CD4-positive, alpha-beta T cell (primary cell): ENCODE measurements around the gene GLP2R. TPM values are rescaled to one million over a fixed set of nuclear protein-coding genes. Genes with fewer than 3 reads are reported as not detected.

ENCODE experiments used
- ATAC-seq: fragments of 200-7000 bp; cut with Tn5 transposase; one replicate; pipeline ENCODE4 v1.10.0; 2022; ENCODE audit warnings: mild to moderate bottlenecking; ENCODE audit not compliant: poor library complexity
- CTCF ChIA-PET: fragments of 350-600 bp; sonication (Branson Sonifier 250); formaldehyde crosslinking; loops from one replicate; lab custom pipeline; 2021; ENCODE audit warnings: antibody characterized with exemption, inconsistent platforms; lab: Charles Lee
- POLR2A ChIA-PET: fragments of 350-600 bp; sonication (Branson Sonifier 250); formaldehyde crosslinking; loops from one replicate; lab custom pipeline; 2021; ENCODE audit warnings: antibody characterized with exemption, inconsistent platforms; lab: Charles Lee
- DNase-seq, 14 experiments: peaks; one replicate each; pipeline ENCODE4 v3.0.0-alpha.2; 2013 to 2020; ENCODE audit warnings: mixed read lengths in 2 of 14
- H3K27ac ChIP-seq, 2 donors: one replicate each; pipeline versions ENCODE4 v1.5.1 to v1.7.0; 2013; ENCODE audit warnings: low read length in 2 of 2, low read depth in 1 of 2, mild to moderate bottlenecking in 1 of 2
- H3K27me3 ChIP-seq, 2 experiments: 1 replicate in 1 of 2; 2 replicates in 1 of 2; pipeline versions ENCODE4 v1.6.1 to v1.7.0; 2013; ENCODE audit warnings: low read length in 2 of 2, control low read depth in 1 of 2, mild to moderate bottlenecking in 1 of 2, moderate library complexity in 1 of 2; ENCODE audit not compliant: insufficient read depth in 2 of 2, control insufficient read depth in 1 of 2
- H3K36me3 ChIP-seq: one replicate; pipeline ENCODE4 v1.6.1; 2013; ENCODE audit warnings: low read length, control low read depth; ENCODE audit not compliant: insufficient read depth
- H3K4me1 ChIP-seq: one replicate; pipeline ENCODE4 v1.6.1; 2013; ENCODE audit warnings: low read length, control low read depth; ENCODE audit not compliant: insufficient read depth
- H3K4me3 ChIP-seq: one replicate; pipeline ENCODE4 v1.5.1; 2013; ENCODE audit warnings: mild to moderate bottlenecking, low read length, moderate library complexity
- H3K9me3 ChIP-seq, 2 experiments: 1 replicate in 1 of 2; 2 replicates in 1 of 2; pipeline versions ENCODE4 v1.6.1 to v1.7.0; 2013; ENCODE audit warnings: low read length in 2 of 2, mild to moderate bottlenecking in 2 of 2, control low read depth in 1 of 2, moderate library complexity in 1 of 2; ENCODE audit not compliant: control insufficient read depth in 1 of 2, insufficient read depth in 1 of 2
- H3K27ac Mint-ChIP-seq: one replicate; pipeline ENCODE4 v1.8.0; 2020; ENCODE audit warnings: mixed read lengths
- H3K27me3 Mint-ChIP-seq: one replicate; pipeline ENCODE4 v1.8.0; 2021; ENCODE audit warnings: mixed read lengths
- H3K36me3 Mint-ChIP-seq: one replicate; pipeline ENCODE4 v1.8.0; 2021; ENCODE audit warnings: low read depth, mixed read lengths
- H3K4me1 Mint-ChIP-seq: one replicate; pipeline ENCODE4 v1.8.0; 2021; ENCODE audit warnings: low read depth, mixed read lengths
- H3K4me3 Mint-ChIP-seq: one replicate; pipeline ENCODE4 v1.8.0; 2020; ENCODE audit warnings: mild to moderate bottlenecking, mixed read lengths
- H3K9me3 Mint-ChIP-seq: one replicate; pipeline ENCODE4 v1.8.0; 2020; ENCODE audit warnings: mixed read lengths
- CTCF ChIP-seq: fragments of 200-600 bp; IDR thresholded peaks from one replicate; pipeline ENCODE4 v1.8.0; 2022; ENCODE audit warnings: antibody characterized with exemption, mild to moderate bottlenecking
- intact Hi-C, 2 experiments: fragments of 100-400 bp; cut with DNase I in 1 of 2; cut with micrococcal nuclease in 1 of 2; formaldehyde crosslinking; loops; one replicate each; pipeline versions ENCODE4 v1.15.1 to v1.9.0; 2023 to 2025; cut with DNase I, micrococcal nuclease
- total RNA-seq, 174 experiments: library from RNA in 2 of 174; stranded (reverse) in 2 of 174; gene quantifications; one replicate each; pipeline ENCODE4 v1.2.3 and lab custom pipeline; 2021 to 2026

The GLP2R gene
- total RNA-seq, 2 experiments from 2014 or later, result not detected

- Mint-ChIP-seq H3K4me1 (no peaks in the 10 kb centered on the region), H3K27ac (no peak overlapping the region), H3K27me3 (peaks cover 32% of the 10 kb centered on the region), H3K9me3 (no peaks in the 10 kb centered on the region), H3K4me3 (no peak overlapping the region), H3K36me3 (no peaks in the 10 kb centered on the region)
- intact Hi-C loops, result no loop called here
- ChIA-PET POLR2A (no interaction called here), CTCF (no interaction called here)
- no peak for TF ChIP-seq CTCF
- Histone ChIP-seq H3K27me3 (no peaks in the 10 kb centered on the region), H3K4me3 (no peak overlapping the region), H3K36me3 (no peaks in the 10 kb centered on the region), H3K4me1 (no peaks in the 10 kb centered on the region), H3K9me3 (no peaks in the 10 kb centered on the region), H3K27ac (no peak overlapping the region)
- no peak for ATAC-seq
- DNase-seq, result no peak
These were observed 73.7 kb downstream of the GLP2R start for GRCh38 chr17:9899280-9900043.

- no peaks in the 10 kb centered on the region for H3K36me3 Mint-ChIP-seq
- no peaks in the 10 kb centered on the region for H3K36me3 ChIP-seq
- ChIA-PET POLR2A (no interaction called here), CTCF (no interaction called here)
- intact Hi-C loops, result no loop called here
- H3K27ac Mint-ChIP-seq, result no peak overlapping the region
- H3K9me3 Mint-ChIP-seq, result no peaks in the 10 kb centered on the region
- H3K4me1 Mint-ChIP-seq, result no peaks in the 10 kb centered on the region
- H3K4me1 ChIP-seq, result no peaks in the 10 kb centered on the region
- ATAC-seq, result no peak
- no peak overlapping the region for H3K4me3 Mint-ChIP-seq
- peaks cover 26% of the 10 kb centered on the region for H3K27me3 Mint-ChIP-seq
- no peak overlapping the region for H3K4me3 ChIP-seq
- no peak for DNase-seq
- H3K27me3 ChIP-seq, result no peaks in the 10 kb centered on the region
- no peak overlapping the region for H3K27ac ChIP-seq
- peaks cover 0 to 6% of the 10 kb centered on the region in 2 experiments for H3K9me3 ChIP-seq
- TF ChIP-seq CTCF, result no peak
These were observed 74.4 kb downstream of the GLP2R start for GRCh38 chr17:9900044-9900594.

- Histone ChIP-seq H3K4me1 (no peaks in the 10 kb centered on the region), H3K4me3 (no peak overlapping the region), H3K36me3 (no peaks in the 10 kb centered on the region), H3K9me3 (peaks cover 0 to 6% of the 10 kb centered on the region in 2 experiments), H3K27me3 (no peaks in the 10 kb centered on the region), H3K27ac (no peak overlapping the region)
- peaks cover 25% of the 10 kb centered on the region for H3K27me3 Mint-ChIP-seq
- TF ChIP-seq CTCF, result no peak
- intact Hi-C loops, result no loop called here
- H3K9me3 Mint-ChIP-seq, result no peaks in the 10 kb centered on the region
- ATAC-seq (no peak), DNase-seq (no peak)
- no peak overlapping the region for H3K27ac Mint-ChIP-seq
- ChIA-PET POLR2A (no interaction called here), CTCF (no interaction called here)
- H3K4me1 Mint-ChIP-seq, result no peaks in the 10 kb centered on the region
- H3K36me3 Mint-ChIP-seq, result no peaks in the 10 kb centered on the region
- no peak overlapping the region for H3K4me3 Mint-ChIP-seq
These were observed 75.1 kb downstream of the GLP2R start for GRCh38 chr17:9900784-9901183.
